M059J (cell line): ENCODE data around the gene SH2D3C. TPM values are rescaled to one million over a fixed set of nuclear protein-coding genes. Genes with fewer than 3 reads are reported as not detected.
"Not testable (repeated sequence)": the region's sequence is repeated elsewhere in the genome, so short reads cannot be mapped to it uniquely, and the experiment has no call there.

Source experiments
- DNase-seq: peaks from one replicate; pipeline ENCODE4 v3.0.0-alpha.2; 2012; ENCODE audit warnings: low read depth
- total RNA-seq: library from RNA; depleted of rRNA; stranded (reverse); fragments of >200 nt; shearing (Covaris generic); gene quantifications from 2 replicates; pipeline ENCODE4 v1.2.3, GENCODE V29; 2014

Gene SH2D3C
- total RNA-seq, 1 experiment from 2014 or later = not detected

- no peak for DNase-seq
Measured at GRCh38 chr9:127769101-127769500, 9.4 kb downstream of the SH2D3C start.

GRCh38 chr9:127768698-127769097, 9.8 kb downstream of the SH2D3C start:
- DNase-seq = no peak

- no peak for DNase-seq
Measured at GRCh38 chr9:127767909-127768331, 10.5 kb downstream of the SH2D3C start.

GRCh38 chr9:127767410-127767809, 11.1 kb downstream of the SH2D3C start:
- no peak for DNase-seq

GRCh38 chr9:127765418-127765817, 13.0 kb downstream of the SH2D3C start:
- no peak for DNase-seq

- peak; percentile 51 for DNase-seq
Measured at GRCh38 chr9:127763918-127764384, 14.5 kb downstream of the SH2D3C start.

GRCh38 chr9:127762111-127762676, 16.3 kb downstream of the SH2D3C start:
- no peak for DNase-seq

- no peak for DNase-seq
Measured at GRCh38 chr9:127761491-127761956, 16.9 kb downstream of the SH2D3C start.

GRCh38 chr9:127761061-127761460, 17.4 kb downstream of the SH2D3C start:
- no peak for DNase-seq

GRCh38 chr9:127758843-127759242, 19.6 kb downstream of the SH2D3C start:
- no peak for DNase-seq

GRCh38 chr9:127756776-127757175, 21.7 kb downstream of the SH2D3C start:
- DNase-seq = not testable (repeated sequence)

- no peak for DNase-seq
Measured at GRCh38 chr9:127756233-127756632, 22.2 kb downstream of the SH2D3C start.

- no peak for DNase-seq
Measured at GRCh38 chr9:127755061-127756060, 23.1 kb downstream of the SH2D3C start.

GRCh38 chr9:127754099-127755060, 24.1 kb downstream of the SH2D3C start:
- no peak for DNase-seq

GRCh38 chr9:127753622-127754021, 24.8 kb downstream of the SH2D3C start:
- DNase-seq = no peak

GRCh38 chr9:127753148-127753547, 25.3 kb downstream of the SH2D3C start:
- no peak for DNase-seq

- no peak for DNase-seq
Measured at GRCh38 chr9:127751269-127752054, 27.0 kb downstream of the SH2D3C start.

GRCh38 chr9:127749090-127749787, 29.2 kb downstream of the SH2D3C start:
- no peak for DNase-seq

- DNase-seq = no peak
Measured at GRCh38 chr9:127746959-127747569, 31.4 kb downstream of the SH2D3C start.
